ENCODE results near the gene DDX52. TPM values are rescaled to one million over a fixed set of nuclear protein-coding genes. Genes with fewer than 3 reads are reported as not detected.
"Not testable (repeated sequence)": the region's sequence is repeated elsewhere in the genome, so short reads cannot be mapped to it uniquely, and the experiment has no call there.

The DDX52 gene, protein sequence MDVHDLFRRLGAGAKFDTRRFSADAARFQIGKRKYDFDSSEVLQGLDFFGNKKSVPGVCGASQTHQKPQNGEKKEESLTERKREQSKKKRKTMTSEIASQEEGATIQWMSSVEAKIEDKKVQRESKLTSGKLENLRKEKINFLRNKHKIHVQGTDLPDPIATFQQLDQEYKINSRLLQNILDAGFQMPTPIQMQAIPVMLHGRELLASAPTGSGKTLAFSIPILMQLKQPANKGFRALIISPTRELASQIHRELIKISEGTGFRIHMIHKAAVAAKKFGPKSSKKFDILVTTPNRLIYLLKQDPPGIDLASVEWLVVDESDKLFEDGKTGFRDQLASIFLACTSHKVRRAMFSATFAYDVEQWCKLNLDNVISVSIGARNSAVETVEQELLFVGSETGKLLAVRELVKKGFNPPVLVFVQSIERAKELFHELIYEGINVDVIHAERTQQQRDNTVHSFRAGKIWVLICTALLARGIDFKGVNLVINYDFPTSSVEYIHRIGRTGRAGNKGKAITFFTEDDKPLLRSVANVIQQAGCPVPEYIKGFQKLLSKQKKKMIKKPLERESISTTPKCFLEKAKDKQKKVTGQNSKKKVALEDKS
- 10 to 100 TPM in 4 of 6 donors, 1 to 10 TPM in 2; 5.5 to 16.9 (median 12.3) TPM for polyA plus RNA-seq (ENCODE audit: low read depth in 6 of 6)

GRCh38 chr17:37643118-37643766 lies at the start of gene DDX52:
TSS of gene DDX52 (minus strand) at chr17:37643446. CDS start at chr17:37643420, 26 bp downstream.
- ATAC-seq (ENCODE audit: low read depth in 2 of 2) (peak; percentile 97 to 98), DNase-seq (peak; percentile 83)
- peak within 1 kb of the TSS; percentile 92 to 97 (median 94) for H3K27ac Mint-ChIP-seq
- H3K36me3 Mint-ChIP-seq = peaks cover 7 to 8% of the 10 kb centered on the region in 2 donors
- H3K9me3 Mint-ChIP-seq = no peaks in the 10 kb centered on the region
- peaks cover 27 to 36% (median 32%) of the 10 kb centered on the region in 3 donors for H3K27me3 Mint-ChIP-seq
- peaks cover 22 to 41% (median 33%) of the 10 kb centered on the region in 3 donors for H3K4me1 Mint-ChIP-seq
- peak within 1 kb of the TSS; percentile 93 to 99 (median 96) for H3K4me3 Mint-ChIP-seq

DNA sequence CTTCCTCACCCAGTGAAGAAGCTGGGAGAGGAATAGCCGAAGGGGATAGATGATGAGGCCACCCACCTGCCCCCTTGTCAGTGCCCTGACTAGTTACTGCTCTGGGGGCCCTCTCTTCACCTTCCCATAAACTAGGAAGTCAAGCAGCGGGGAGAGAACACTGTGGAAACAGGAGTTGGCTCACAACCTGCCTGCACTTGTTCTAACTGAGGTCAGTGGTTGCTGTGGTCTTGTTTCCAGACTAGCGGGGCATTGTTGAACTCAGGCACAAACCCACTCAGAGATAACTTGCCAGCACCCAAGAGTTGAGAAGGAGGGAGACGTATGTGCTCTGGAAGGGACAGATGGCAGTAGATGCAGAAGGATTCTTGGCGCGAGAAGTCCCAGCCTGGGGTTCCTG lies 48.6 kb upstream of the DDX52 start:
- no peak for DNase-seq
- H3K36me3 Mint-ChIP-seq = no peaks in the 10 kb centered on the region
- no peaks in the 10 kb centered on the region for H3K4me1 Mint-ChIP-seq
- no peak overlapping the region for H3K4me3 Mint-ChIP-seq
- peaks cover 0 to 5% (median 0%) of the 10 kb centered on the region in 7 donors for H3K9me3 Mint-ChIP-seq
- ATAC-seq (ENCODE audit: low read depth in 2 of 2) = no peak
- H3K27ac Mint-ChIP-seq = peak overlapping the region in 3 of 6 donors; percentile 34 to 69 (median 39)
- peaks cover 0 to 28% (median 27%) of the 10 kb centered on the region in 3 donors for H3K27me3 Mint-ChIP-seq

DNA sequence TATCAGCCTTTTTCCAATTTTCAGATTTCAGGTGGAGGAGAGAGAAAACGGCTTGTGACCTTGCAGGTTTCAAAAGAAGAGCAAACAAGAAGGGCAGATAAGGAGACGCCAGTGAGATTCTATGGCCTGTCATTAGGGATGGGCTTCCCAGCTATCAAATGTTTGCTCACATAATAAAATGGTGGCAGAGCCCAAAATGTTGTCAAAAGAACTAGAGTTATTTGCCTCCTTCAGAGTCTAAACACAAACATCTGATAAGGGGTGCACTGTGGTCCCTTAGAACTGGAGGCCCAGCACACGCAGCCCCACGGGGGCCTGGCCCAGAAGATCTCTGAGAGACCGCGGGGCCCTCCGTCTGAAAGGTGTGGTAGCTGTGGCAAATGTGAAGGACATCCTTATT lies 46.1 kb upstream of the DDX52 start:
- H3K27ac Mint-ChIP-seq = no peak overlapping the region
- H3K4me3 Mint-ChIP-seq = no peak overlapping the region
- H3K27me3 Mint-ChIP-seq = peaks cover 6 to 22% (median 16%) of the 10 kb centered on the region in 3 donors
- H3K36me3 Mint-ChIP-seq = no peaks in the 10 kb centered on the region
- DNase-seq (no peak), ATAC-seq (ENCODE audit: low read depth in 2 of 2) (no peak)
- no peaks in the 10 kb centered on the region for H3K9me3 Mint-ChIP-seq
- H3K4me1 Mint-ChIP-seq = no peaks in the 10 kb centered on the region

- H3K4me1 Mint-ChIP-seq = no peaks in the 10 kb centered on the region
- no peak overlapping the region for H3K4me3 Mint-ChIP-seq
- H3K9me3 Mint-ChIP-seq = peaks cover 3 to 8% (median 6%) of the 10 kb centered on the region in 7 donors
- peaks cover 0 to 11% of the 10 kb centered on the region in 2 donors for H3K36me3 Mint-ChIP-seq
- no peak for DNase-seq
- ATAC-seq (ENCODE audit: low read depth in 2 of 2) = no peak
- H3K27me3 Mint-ChIP-seq = peaks cover 6 to 21% (median 10%) of the 10 kb centered on the region in 3 donors
- no peak overlapping the region for H3K27ac Mint-ChIP-seq
Observed at GRCh38 chr17:37683454-37683984, 40.3 kb upstream of the DDX52 start.

DNA sequence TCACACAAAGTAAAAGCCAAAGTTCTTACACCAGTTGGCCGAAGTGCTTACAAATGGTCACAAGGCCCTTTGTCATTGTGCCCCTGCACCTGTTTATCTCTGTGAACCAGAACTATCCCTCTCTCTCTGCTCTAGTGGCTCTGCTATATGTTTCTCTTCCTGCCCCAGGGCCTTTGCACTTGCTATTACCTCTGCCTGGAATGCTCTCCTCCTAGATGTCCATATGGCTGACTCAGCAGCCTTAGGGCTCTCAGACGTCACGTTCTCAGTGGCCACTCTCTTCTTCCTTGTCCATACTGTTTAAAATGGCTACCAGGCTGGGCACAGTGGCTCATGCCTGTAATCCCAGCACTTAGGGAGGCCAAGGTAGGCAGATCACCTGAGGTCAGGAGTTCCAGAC lies 38.8 kb upstream of the DDX52 start:
- peaks cover 4 to 11% (median 8%) of the 10 kb centered on the region in 7 donors for H3K9me3 Mint-ChIP-seq
- H3K27ac Mint-ChIP-seq = peak overlapping the region in 1 of 6 donors; percentile 58
- peaks cover 0 to 15% of the 10 kb centered on the region in 2 donors for H3K36me3 Mint-ChIP-seq
- no peak for DNase-seq
- peaks cover 0 to under 1% (median 0%) of the 10 kb centered on the region in 3 donors for H3K4me1 Mint-ChIP-seq
- no peak for ATAC-seq (ENCODE audit: low read depth in 2 of 2)
- H3K27me3 Mint-ChIP-seq = peaks cover 7 to 34% (median 22%) of the 10 kb centered on the region in 3 donors
- H3K4me3 Mint-ChIP-seq = no peak overlapping the region

DNA sequence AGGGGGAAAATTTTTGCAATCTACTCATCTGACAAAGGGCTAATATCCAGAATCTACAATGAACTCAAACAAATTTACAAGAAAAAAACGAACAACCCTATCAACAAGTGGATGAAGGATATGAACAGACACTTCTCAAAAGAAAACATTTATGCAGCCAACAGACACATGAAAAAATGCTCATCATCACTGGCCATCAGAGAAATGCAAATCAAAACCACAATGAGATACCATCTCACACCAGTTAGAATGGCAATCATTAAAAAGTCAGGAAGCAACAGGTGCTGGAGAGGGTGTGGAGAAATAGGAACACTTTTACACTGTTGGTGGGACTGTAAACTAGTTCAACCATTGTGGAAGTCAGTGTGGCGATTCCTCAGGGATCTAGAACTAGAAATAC lies 36.7 kb upstream of the DDX52 start:
- H3K4me1 Mint-ChIP-seq = peaks cover 0 to 11% (median 0%) of the 10 kb centered on the region in 3 donors
- peaks cover 0 to 15% of the 10 kb centered on the region in 2 donors for H3K36me3 Mint-ChIP-seq
- peaks cover 9 to 40% (median 34%) of the 10 kb centered on the region in 3 donors for H3K27me3 Mint-ChIP-seq
- not testable (repeated sequence) for DNase-seq; H3K27ac Mint-ChIP-seq; ATAC-seq (ENCODE audit: low read depth in 2 of 2); H3K4me3 Mint-ChIP-seq
- peaks cover 4 to 11% (median 8%) of the 10 kb centered on the region in 7 donors for H3K9me3 Mint-ChIP-seq

DNA sequence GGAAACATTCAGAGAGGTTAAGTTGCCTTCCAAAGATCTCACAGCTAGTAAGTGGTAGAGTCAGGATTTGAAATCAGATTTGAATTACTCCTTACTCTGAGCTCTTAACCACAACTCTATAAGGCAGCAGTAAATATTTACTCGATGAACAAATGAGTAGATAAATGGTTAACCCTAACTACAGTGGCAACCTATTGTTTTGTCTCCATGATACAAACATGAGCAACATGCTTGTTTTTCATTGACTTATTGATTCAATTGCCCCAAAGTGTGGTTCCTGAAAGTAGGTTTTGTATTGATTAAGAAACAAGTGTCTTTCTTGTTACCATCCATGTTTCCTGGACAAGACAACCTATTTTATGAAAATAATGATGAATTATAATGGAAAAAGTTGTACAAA lies 34.8 kb upstream of the DDX52 start:
- Mint-ChIP-seq H3K9me3 (peaks cover 3 to 11% (median 8%) of the 10 kb centered on the region in 7 donors), H3K27me3 (peaks cover 8 to 40% (median 39%) of the 10 kb centered on the region in 3 donors), H3K4me3 (no peak overlapping the region), H3K4me1 (peaks cover 0 to 11% (median 0%) of the 10 kb centered on the region in 3 donors), H3K36me3 (peaks cover 0 to 15% of the 10 kb centered on the region in 2 donors), H3K27ac (no peak overlapping the region)
- DNase-seq (no peak), ATAC-seq (ENCODE audit: low read depth in 2 of 2) (no peak)

DNA sequence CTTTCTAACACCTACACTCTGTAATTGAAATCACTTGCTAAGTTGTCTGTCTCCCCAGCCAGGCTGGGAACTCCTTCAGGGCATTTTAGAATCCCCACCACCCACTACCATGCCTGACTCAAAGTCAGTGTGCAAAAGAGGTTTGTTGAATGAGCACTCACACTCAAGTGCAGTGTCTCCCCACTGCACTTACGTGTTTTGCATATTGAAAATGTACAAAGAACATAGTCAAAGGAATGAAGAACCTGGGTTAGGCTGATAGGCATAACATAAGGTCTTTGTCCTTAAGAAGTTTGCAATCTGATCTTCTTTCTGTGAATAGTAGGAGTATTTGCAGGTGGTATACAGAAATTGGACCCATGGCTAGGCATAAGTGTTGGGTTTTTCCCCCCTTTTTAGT lies 33.8 kb upstream of the DDX52 start:
- DNase-seq = no peak
- Mint-ChIP-seq H3K27ac (no peak overlapping the region), H3K36me3 (peaks cover 0 to 12% of the 10 kb centered on the region in 2 donors), H3K4me1 (peaks cover 0 to 11% (median 0%) of the 10 kb centered on the region in 3 donors), H3K27me3 (peaks cover 8 to 40% (median 39%) of the 10 kb centered on the region in 3 donors), H3K9me3 (peaks cover 2 to 11% (median 7%) of the 10 kb centered on the region in 7 donors), H3K4me3 (no peak overlapping the region)
- no peak for ATAC-seq (ENCODE audit: low read depth in 2 of 2)

- Mint-ChIP-seq H3K9me3 (peaks cover 2 to 11% (median 5%) of the 10 kb centered on the region in 7 donors), H3K4me1 (peaks cover 0 to 11% (median 0%) of the 10 kb centered on the region in 3 donors), H3K4me3 (peak overlapping the region in 1 of 8 donors; percentile 59), H3K27me3 (peaks cover 8 to 40% (median 39%) of the 10 kb centered on the region in 3 donors), H3K27ac (peak overlapping the region in 1 of 6 donors; percentile 71), H3K36me3 (peaks cover 0 to 8% of the 10 kb centered on the region in 2 donors)
- ATAC-seq (ENCODE audit: low read depth in 2 of 2) (peak in 1 of 2 donors; percentile 13), DNase-seq (no peak)
Observed at GRCh38 chr17:37676115-37676925, 33.1 kb upstream of the DDX52 start.

- DNase-seq = no peak
- peaks cover 0 to 8% of the 10 kb centered on the region in 2 donors for H3K36me3 Mint-ChIP-seq
- peaks cover 0 to 11% (median 0%) of the 10 kb centered on the region in 3 donors for H3K4me1 Mint-ChIP-seq
- H3K27me3 Mint-ChIP-seq = peaks cover 8 to 39% (median 36%) of the 10 kb centered on the region in 3 donors
- H3K9me3 Mint-ChIP-seq = peaks cover 0 to 11% (median 4%) of the 10 kb centered on the region in 7 donors
- H3K27ac Mint-ChIP-seq = no peak overlapping the region
- H3K4me3 Mint-ChIP-seq = no peak overlapping the region
- no peak for ATAC-seq (ENCODE audit: low read depth in 2 of 2)
Observed at GRCh38 chr17:37674511-37674910, 31.3 kb upstream of the DDX52 start.

- DNase-seq = no peak
- ATAC-seq (ENCODE audit: low read depth in 2 of 2) = no peak
- Mint-ChIP-seq H3K4me3 (no peak overlapping the region), H3K36me3 (peaks cover 0 to 3% of the 10 kb centered on the region in 2 donors), H3K27ac (peak overlapping the region in 1 of 6 donors; percentile 6), H3K4me1 (peaks cover 0 to 11% (median 0%) of the 10 kb centered on the region in 3 donors), H3K27me3 (peaks cover 8 to 34% (median 27%) of the 10 kb centered on the region in 3 donors), H3K9me3 (peaks cover 0 to 3% (median 1%) of the 10 kb centered on the region in 7 donors)
Observed at GRCh38 chr17:37673386-37673785, 30.1 kb upstream of the DDX52 start.

DNA sequence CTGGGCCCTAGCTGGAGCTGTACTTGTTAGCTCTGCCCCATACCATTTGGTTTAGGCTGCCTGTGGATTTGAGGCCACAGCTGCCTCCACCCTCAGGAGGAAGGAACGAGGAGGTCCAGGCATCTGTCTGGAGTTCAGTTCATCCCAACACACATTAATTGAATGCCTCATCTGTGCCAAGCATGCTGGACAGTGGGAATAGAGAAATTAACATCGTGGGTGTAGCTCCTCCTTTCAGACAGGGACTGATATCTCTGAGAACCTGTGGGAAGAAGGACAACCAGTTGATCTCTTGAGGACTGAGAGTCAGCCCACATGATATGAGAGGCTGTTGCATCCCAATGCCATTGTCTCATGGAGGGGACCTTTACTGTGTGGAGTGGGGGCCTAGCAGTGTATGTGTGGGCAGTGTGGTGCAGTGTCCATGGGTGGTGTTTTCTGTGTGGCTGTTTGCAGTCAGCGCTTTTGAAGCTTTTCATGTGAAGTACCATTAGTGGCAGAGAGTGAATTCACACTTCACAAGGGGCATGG lies 29.4 kb upstream of the DDX52 start:
- Mint-ChIP-seq H3K27ac (peak overlapping the region in 1 of 6 donors; percentile 59), H3K4me3 (no peak overlapping the region), H3K27me3 (peaks cover 8 to 26% (median 19%) of the 10 kb centered on the region in 3 donors), H3K9me3 (no peaks in the 10 kb centered on the region), H3K36me3 (no peaks in the 10 kb centered on the region), H3K4me1 (peaks cover 0 to 11% (median 0%) of the 10 kb centered on the region in 3 donors)
- no peak for ATAC-seq (ENCODE audit: low read depth in 2 of 2)
- DNase-seq = no peak
